ENCODE results near the gene RTKN2. TPM values are rescaled to one million over a fixed set of nuclear protein-coding genes. Genes with fewer than 3 reads are reported as not detected.

Gene RTKN2
- total RNA-seq, 4 donors from 2014 or later: 0.30 TPM; not detected in 3

GRCh38 chr10:62182595-62182994 lies 86.0 kb downstream of the RTKN2 start:
- no peak overlapping the region for H3K4me3 ChIP-seq
- no peak for DNase-seq (ENCODE audit: low spot score in 2 of 2)
- no peak overlapping the region for H3K27ac ChIP-seq
- H3K27me3 ChIP-seq: no peaks in the 10 kb centered on the region
- peaks cover 0 to 4% (median 0%) of the 10 kb centered on the region in 4 donors for H3K9me3 ChIP-seq
- WGBS, 2 donors: 92 to 99% methylated on average over 4 of the region's 4 CpGs
- peaks cover 0 to 8% (median 0%) of the 10 kb centered on the region in 4 donors for H3K4me1 ChIP-seq
- TF ChIP-seq CTCF (IDR thresholded peaks at IDR 0.05): no peak
- no peak for TF ChIP-seq EP300 (IDR thresholded peaks at IDR 0.05)
- no peak for TF ChIP-seq POLR2A (IDR thresholded peaks at IDR 0.05)
- H3K36me3 ChIP-seq: no peaks in the 10 kb centered on the region

GRCh38 chr10:62182171-62182570 lies 86.5 kb downstream of the RTKN2 start:
- no peak overlapping the region for H3K4me3 ChIP-seq
- H3K27ac ChIP-seq: no peak overlapping the region
- no peaks in the 10 kb centered on the region for H3K36me3 ChIP-seq
- DNase-seq (ENCODE audit: low spot score in 2 of 2): no peak
- no peaks in the 10 kb centered on the region for H3K27me3 ChIP-seq
- H3K4me1 ChIP-seq: peaks cover 0 to 4% (median 0%) of the 10 kb centered on the region in 4 donors
- 81 to 84% methylated on average over 2 of the region's 2 CpGs for WGBS, 2 donors
- H3K9me3 ChIP-seq: peaks cover 0 to 7% (median 0%) of the 10 kb centered on the region in 4 donors
- no peak for TF ChIP-seq POLR2A (IDR thresholded peaks at IDR 0.05)
- no peak for TF ChIP-seq CTCF (IDR thresholded peaks at IDR 0.05)
- no peak for TF ChIP-seq EP300 (IDR thresholded peaks at IDR 0.05)

- Histone ChIP-seq H3K4me3 (no peak overlapping the region), H3K9me3 (peaks cover 0 to 7% (median 0%) of the 10 kb centered on the region in 4 donors), H3K27ac (no peak overlapping the region), H3K27me3 (no peaks in the 10 kb centered on the region), H3K4me1 (no peaks in the 10 kb centered on the region), H3K36me3 (no peaks in the 10 kb centered on the region)
- no peak for DNase-seq (ENCODE audit: low spot score in 2 of 2)
- WGBS, 2 donors: 93 to 96% methylated on average over 4 of the region's 4 CpGs
- TF ChIP-seq EP300 (IDR thresholded peaks at IDR 0.05) (no peak), POLR2A (IDR thresholded peaks at IDR 0.05) (no peak), CTCF (IDR thresholded peaks at IDR 0.05) (no peak)
Observed at GRCh38 chr10:62180677-62181076, 88.0 kb downstream of the RTKN2 start.

- 95 to 98% methylated on average over 2 of the region's 2 CpGs for WGBS, 2 donors
- Histone ChIP-seq H3K36me3 (no peaks in the 10 kb centered on the region), H3K27ac (no peak overlapping the region), H3K27me3 (no peaks in the 10 kb centered on the region), H3K4me3 (no peak overlapping the region), H3K4me1 (no peaks in the 10 kb centered on the region), H3K9me3 (peaks cover 0 to 7% (median 0%) of the 10 kb centered on the region in 4 donors)
- no peak for TF ChIP-seq POLR2A (IDR thresholded peaks at IDR 0.05)
- TF ChIP-seq CTCF (IDR thresholded peaks at IDR 0.05): no peak
- no peak for TF ChIP-seq EP300 (IDR thresholded peaks at IDR 0.05)
- DNase-seq (ENCODE audit: low spot score in 2 of 2): no peak
Observed at GRCh38 chr10:62178568-62178967, 90.1 kb downstream of the RTKN2 start.

- no peak for TF ChIP-seq CTCF (IDR thresholded peaks at IDR 0.05)
- no peak for TF ChIP-seq EP300 (IDR thresholded peaks at IDR 0.05)
- no peak for TF ChIP-seq POLR2A (IDR thresholded peaks at IDR 0.05)
- no peak for DNase-seq (ENCODE audit: low spot score in 2 of 2)
- Histone ChIP-seq H3K9me3 (peaks cover 0 to 16% (median 3%) of the 10 kb centered on the region in 4 donors), H3K27me3 (no peaks in the 10 kb centered on the region), H3K4me1 (no peaks in the 10 kb centered on the region), H3K36me3 (no peaks in the 10 kb centered on the region), H3K27ac (no peak overlapping the region), H3K4me3 (no peak overlapping the region)
- WGBS, 2 donors: 93 to 95% methylated on average over 3 of the region's 3 CpGs
Observed at GRCh38 chr10:62177111-62177510, 91.5 kb downstream of the RTKN2 start.
